Esophagus (tissue), 2 donors: ENCODE results near the gene ANAPC16. TPM values are rescaled to one million over a fixed set of nuclear protein-coding genes. Genes with fewer than 3 reads are reported as not detected.
"Not testable (repeated sequence)": the region's sequence is repeated elsewhere in the genome, so short reads cannot be mapped to it uniquely, and the experiment has no call there.

ENCODE experiments used
- H3K27ac ChIP-seq, 2 donors: one replicate each; pipeline ENCODE4 v1.5.1; 2013; ENCODE audit warnings: low read depth in 2 of 2, mild to moderate bottlenecking in 2 of 2, inconsistent platforms in 1 of 2, low read length in 1 of 2, moderate library complexity in 1 of 2
- H3K27me3 ChIP-seq, 2 donors: one replicate each; pipeline ENCODE4 v1.6.1; 2013; ENCODE audit warnings: low read length in 2 of 2, control low read depth in 1 of 2, mild to moderate bottlenecking in 1 of 2; ENCODE audit not compliant: insufficient read depth in 2 of 2, control insufficient read depth in 1 of 2
- H3K36me3 ChIP-seq, 2 donors: one replicate each; pipeline ENCODE4 v1.6.1; 2013; ENCODE audit warnings: low read length in 1 of 2; ENCODE audit not compliant: control insufficient read depth in 2 of 2, insufficient read depth in 2 of 2
- H3K4me1 ChIP-seq, 2 donors: one replicate each; pipeline ENCODE4 v1.6.1; 2013; ENCODE audit warnings: low read length in 1 of 2; ENCODE audit not compliant: control insufficient read depth in 2 of 2, insufficient read depth in 2 of 2
- H3K4me3 ChIP-seq, 2 donors: one replicate each; pipeline ENCODE4 v1.5.1; 2013; ENCODE audit warnings: low read length in 2 of 2, mild to moderate bottlenecking in 2 of 2, low read depth in 1 of 2, moderate library complexity in 1 of 2
- H3K9me3 ChIP-seq, 2 donors: one replicate each; pipeline ENCODE4 v1.6.1; 2013; ENCODE audit warnings: mild to moderate bottlenecking in 2 of 2, low read depth in 1 of 2, low read length in 1 of 2, moderate library complexity in 1 of 2; ENCODE audit not compliant: control insufficient read depth in 2 of 2, insufficient read depth in 1 of 2
- WGBS, 2 donors: extraction: QIAGEN DNeasy Blood & Tissue Kit; methylation state at CpG; one replicate each; pipeline ENCODE4 v1.1.7; 2013; 5-methylcytosine and 5-hydroxymethylcytosine counted together
- polyA plus RNA-seq, 2 donors: library from polyadenylated mRNA; stranded (reverse); fragments of 200-250 nt; gene quantifications; one replicate each; pipeline ENCODE4 v1.2.3, GENCODE V29; 2013
- donor health status: healthy with polysubstance abuse.
- donor health status: Bipolar disorder and iron deficiency.

The ANAPC16 gene
- polyA plus RNA-seq, 2 donors = 80.2 to 112 TPM

DNA sequence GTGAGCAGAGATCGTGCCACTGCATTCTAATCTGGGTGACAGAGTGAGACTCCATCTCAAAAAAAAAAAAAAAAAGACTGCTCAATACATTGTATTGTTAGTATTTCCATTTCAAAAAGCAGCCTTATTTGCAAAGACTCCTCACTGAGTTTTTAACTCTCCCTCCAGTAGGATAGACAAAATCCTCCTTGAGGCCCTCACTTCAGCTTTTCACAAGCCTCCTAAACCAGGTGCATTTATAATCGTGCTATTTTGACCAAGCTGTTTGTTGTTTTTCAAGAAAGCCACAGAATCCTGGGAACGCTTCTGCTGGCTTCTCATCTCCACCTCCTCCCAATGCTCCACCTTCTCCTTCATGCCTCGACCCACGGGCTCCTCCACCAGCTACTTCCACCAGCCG lies 51.6 kb downstream of the ANAPC16 start:
- H3K4me1 ChIP-seq = peaks cover 0 to 2% of the 10 kb centered on the region in 2 donors
- H3K36me3 ChIP-seq = no peaks in the 10 kb centered on the region
- H3K4me3 ChIP-seq = no peak overlapping the region
- no peaks in the 10 kb centered on the region for H3K9me3 ChIP-seq
- no peaks in the 10 kb centered on the region for H3K27me3 ChIP-seq
- H3K27ac ChIP-seq = no peak overlapping the region
- WGBS, 2 donors = 84 to 85% methylated on average over 6 of the region's 6 CpGs

GRCh38 chr10:72267819-72268399 lies 52.1 kb downstream of the ANAPC16 start:
- Histone ChIP-seq H3K27me3 (no peaks in the 10 kb centered on the region), H3K4me1 (peaks cover 0 to 6% of the 10 kb centered on the region in 2 donors), H3K36me3 (no peaks in the 10 kb centered on the region), H3K9me3 (no peaks in the 10 kb centered on the region), H3K27ac (no peak overlapping the region), H3K4me3 (no peak overlapping the region)
- WGBS, 2 donors = 89 to 94% methylated on average over 15 of the region's 15 CpGs

DNA sequence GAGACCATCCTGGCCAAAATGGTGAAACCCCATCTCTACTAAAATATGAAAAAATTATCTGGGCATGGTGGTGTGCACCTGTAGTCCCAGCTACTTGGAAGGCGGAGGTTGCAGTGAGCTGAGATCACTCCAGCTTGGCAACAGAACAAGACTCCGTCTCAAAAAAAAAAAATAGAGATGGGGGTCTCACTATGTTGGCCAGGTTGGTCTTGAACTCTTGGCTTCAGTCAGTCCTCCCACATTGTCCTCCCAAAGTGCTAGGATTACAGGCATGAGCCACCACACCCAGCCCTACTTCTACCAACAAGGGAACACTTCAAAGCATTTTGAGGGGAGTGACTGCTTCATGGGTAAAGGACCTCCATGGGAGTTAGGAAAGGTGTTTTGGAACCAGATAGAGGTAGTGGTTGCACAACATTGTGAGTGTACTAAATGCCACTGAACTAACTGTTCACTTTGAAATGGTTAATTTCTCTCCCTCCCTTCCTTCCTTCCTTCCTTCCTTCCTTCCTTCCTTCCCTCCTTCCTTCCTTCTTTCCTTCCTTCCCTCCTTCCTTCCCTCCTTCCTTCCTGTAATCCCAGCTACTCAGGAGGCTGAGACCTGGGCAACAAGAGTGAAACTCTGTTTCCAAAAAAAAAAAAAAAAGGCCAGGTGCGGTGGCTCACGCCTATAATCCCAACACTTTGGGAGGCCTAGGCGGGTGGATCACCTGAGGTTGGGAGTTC lies 52.8 kb downstream of the ANAPC16 start:
- not testable (repeated sequence) for H3K27me3 ChIP-seq, H3K27ac ChIP-seq, H3K36me3 ChIP-seq, H3K4me1 ChIP-seq, H3K9me3 ChIP-seq, H3K4me3 ChIP-seq
- 95 to 100% methylated on average over 5 of the region's 5 CpGs for WGBS, 2 donors

DNA sequence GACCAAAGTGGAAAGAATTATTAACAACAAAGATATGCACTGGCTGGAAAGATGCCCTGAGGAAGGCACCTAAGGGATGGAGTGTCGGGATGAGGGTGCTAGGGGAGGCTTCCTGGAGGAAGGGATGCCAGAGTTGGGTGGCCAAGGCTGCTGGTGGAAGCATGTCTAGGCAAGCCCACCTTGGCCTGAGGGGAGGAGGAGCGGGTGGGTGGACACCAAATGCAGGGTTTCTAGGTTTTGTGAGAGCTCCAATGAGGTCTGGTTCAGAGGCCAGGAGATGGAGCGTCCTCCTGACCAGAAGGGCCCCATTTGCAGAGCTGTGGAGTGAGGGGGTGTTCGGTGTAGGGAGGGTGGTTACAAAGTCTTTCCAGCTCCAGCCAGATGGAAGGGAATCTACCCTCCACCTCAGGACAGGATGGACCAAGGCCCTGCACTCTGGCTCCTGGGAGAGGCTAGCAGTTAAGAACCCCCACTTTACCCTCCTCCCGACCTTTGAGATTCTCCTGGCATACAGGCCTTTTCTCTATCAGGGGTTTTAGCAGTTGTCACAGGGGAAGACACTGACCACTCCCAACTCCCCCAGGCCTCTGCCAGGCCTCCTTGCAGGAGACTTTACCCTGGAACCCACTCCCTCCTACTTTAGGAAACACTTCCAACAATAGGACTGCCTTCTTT lies 54.9 kb downstream of the ANAPC16 start:
- Histone ChIP-seq H3K36me3 (peaks cover 0 to 12% of the 10 kb centered on the region in 2 donors), H3K4me3 (no peak overlapping the region), H3K4me1 (peaks cover 0 to 3% of the 10 kb centered on the region in 2 donors), H3K27me3 (no peaks in the 10 kb centered on the region), H3K9me3 (peaks cover 0 to 2% of the 10 kb centered on the region in 2 donors), H3K27ac (peak overlapping the region in 1 of 2 donors; percentile 50)
- WGBS, 2 donors = 76 to 87% methylated on average over 5 of the region's 5 CpGs

DNA sequence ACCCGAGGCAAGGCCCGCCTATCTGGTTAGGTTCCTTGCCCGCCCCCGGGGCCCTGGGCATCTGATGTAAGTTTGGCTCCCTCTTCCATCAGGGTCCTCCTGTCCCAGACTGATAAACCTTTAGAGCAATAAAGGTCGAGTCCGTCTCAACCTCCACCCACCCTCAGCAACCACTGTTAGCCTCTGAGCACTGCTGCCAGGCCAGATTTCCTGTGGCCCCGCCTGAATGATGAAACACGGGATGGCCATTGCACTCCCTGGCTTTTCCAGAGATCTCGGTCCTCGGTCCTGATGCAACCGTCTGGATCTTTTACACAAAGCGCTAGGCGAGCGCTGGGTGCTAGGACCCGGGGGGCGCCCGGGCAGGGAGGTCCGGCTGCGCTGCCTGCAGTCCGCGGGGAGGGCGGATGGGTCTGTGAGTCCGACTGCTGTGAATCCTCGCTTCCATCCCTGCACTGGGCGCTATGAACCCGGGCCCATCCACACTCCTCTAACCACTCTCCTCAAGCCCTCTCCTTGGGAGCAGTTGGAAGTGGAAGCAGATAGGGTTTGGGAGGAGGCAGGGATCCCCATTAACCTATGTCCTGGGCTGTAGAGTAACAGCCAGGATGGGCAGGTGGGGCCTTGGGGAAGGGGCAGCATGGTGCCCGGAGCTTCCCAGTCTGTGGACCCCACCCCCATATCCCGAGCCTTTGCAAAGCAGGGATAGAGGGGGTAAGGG lies 57.0 kb downstream of the ANAPC16 start:
- Histone ChIP-seq H3K4me3 (peak overlapping the region; percentile 62 to 63), H3K36me3 (peaks cover 0 to 19% of the 10 kb centered on the region in 2 donors), H3K9me3 (peaks cover 0 to 2% of the 10 kb centered on the region in 2 donors), H3K27ac (peak overlapping the region; percentile 95 to 96), H3K4me1 (peaks cover 0 to 9% of the 10 kb centered on the region in 2 donors), H3K27me3 (no peaks in the 10 kb centered on the region)
- WGBS, 2 donors = 4 to 6% methylated on average over 27 to 28 of the region's 28 CpGs

DNA sequence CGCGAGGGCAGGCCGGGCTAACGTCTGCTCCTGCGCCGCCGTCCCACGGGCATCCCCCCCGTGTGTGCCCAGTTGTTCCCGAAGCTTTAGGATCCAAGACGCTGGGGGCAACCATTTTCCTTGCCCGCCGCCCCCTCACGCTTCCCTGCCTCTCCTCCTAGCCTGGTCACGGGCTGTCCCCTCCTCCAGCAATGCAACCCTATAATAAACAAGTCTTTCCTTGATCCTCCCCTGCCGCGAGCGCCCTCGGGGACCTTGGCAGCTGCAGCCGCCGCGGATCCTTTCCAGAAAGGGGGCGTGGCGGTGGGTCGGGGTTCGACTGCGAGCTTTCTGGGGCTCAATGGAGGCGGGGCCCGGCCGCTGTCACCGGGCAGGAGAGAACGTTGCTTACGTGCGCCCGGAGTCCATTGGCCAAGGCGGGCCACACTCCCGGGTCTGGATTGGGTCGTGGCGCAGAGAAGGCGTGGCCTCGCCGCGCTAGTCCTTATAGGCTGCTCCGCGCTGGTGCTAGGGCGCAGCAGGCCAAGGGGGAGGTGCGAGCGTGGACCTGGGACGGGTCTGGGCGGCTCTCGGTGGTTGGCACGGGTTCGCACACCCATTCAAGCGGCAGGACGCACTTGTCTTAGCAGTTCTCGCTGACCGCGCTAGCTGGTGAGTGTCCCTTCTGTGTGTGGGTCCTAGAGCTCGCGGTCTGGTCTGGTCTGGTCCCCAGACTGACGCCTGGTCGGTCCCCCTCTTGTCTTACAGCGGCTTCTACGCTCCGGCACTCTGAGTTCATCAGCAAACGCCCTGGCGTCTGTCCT lies 57.8 kb downstream of the ANAPC16 start, which contains the start of gene DDIT4:
Gene DDIT4, plus strand, starts transcription at position 515 of the 803 bp plus-strand sequence. CDS start 293 bp downstream, outside the sequence.
- Histone ChIP-seq H3K4me3 (peak within 1 kb of the TSS; percentile 92 to 99), H3K27ac (peak within 1 kb of the TSS; percentile 95 to 99), H3K36me3 (peaks cover 0 to 19% of the 10 kb centered on the region in 2 donors), H3K27me3 (no peaks in the 10 kb centered on the region), H3K4me1 (peaks cover 0 to 9% of the 10 kb centered on the region in 2 donors), H3K9me3 (peaks cover 0 to 2% of the 10 kb centered on the region in 2 donors)
- 1% methylated on average over 63 to 67 of the region's 67 CpGs for WGBS, 2 donors

DNA sequence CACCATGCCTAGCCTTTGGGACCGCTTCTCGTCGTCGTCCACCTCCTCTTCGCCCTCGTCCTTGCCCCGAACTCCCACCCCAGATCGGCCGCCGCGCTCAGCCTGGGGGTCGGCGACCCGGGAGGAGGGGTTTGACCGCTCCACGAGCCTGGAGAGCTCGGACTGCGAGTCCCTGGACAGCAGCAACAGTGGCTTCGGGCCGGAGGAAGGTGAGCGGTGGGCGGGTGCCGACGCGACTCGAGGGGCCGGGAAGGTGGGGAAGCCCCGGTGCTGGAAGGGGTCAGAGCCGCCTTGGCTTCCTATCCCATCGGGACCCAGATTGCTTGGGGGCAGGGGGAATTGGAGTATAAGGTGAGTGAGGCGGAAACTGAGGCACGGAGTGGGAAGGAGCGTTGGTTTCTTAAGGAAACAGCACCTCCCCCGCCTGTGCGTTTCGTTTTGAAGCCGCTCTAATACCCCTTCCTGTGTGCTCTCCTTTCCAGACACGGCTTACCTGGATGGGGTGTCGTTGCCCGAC lies 58.5 kb downstream of the ANAPC16 start:
- Histone ChIP-seq H3K27me3 (no peaks in the 10 kb centered on the region), H3K4me3 (peak overlapping the region; percentile 92 to 99), H3K4me1 (peaks cover 0 to 9% of the 10 kb centered on the region in 2 donors), H3K36me3 (peaks cover 0 to 19% of the 10 kb centered on the region in 2 donors), H3K27ac (peak overlapping the region; percentile 94 to 99), H3K9me3 (peaks cover 0 to 2% of the 10 kb centered on the region in 2 donors)
- WGBS, 2 donors = 0% methylated on average over 40 of the region's 40 CpGs

DNA sequence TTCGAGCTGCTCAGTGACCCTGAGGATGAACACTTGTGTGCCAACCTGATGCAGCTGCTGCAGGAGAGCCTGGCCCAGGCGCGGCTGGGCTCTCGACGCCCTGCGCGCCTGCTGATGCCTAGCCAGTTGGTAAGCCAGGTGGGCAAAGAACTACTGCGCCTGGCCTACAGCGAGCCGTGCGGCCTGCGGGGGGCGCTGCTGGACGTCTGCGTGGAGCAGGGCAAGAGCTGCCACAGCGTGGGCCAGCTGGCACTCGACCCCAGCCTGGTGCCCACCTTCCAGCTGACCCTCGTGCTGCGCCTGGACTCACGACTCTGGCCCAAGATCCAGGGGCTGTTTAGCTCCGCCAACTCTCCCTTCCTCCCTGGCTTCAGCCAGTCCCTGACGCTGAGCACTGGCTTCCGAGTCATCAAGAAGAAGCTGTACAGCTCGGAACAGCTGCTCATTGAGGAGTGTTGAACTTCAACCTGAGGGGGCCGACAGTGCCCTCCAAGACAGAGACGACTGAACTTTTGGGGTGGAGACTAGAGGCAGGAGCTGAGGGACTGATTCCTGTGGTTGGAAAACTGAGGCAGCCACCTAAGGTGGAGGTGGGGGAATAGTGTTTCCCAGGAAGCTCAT lies 59.0 kb downstream of the ANAPC16 start:
- Histone ChIP-seq H3K4me3 (peak overlapping the region; percentile 92 to 99), H3K36me3 (peaks cover 0 to 19% of the 10 kb centered on the region in 2 donors), H3K27ac (peak overlapping the region; percentile 94 to 99), H3K9me3 (peaks cover 0 to 2% of the 10 kb centered on the region in 2 donors), H3K4me1 (peaks cover 0 to 9% of the 10 kb centered on the region in 2 donors), H3K27me3 (no peaks in the 10 kb centered on the region)
- WGBS, 2 donors = 8 to 11% methylated on average over 26 of the region's 26 CpGs
